WI38 (cell line): ENCODE data around the gene SNRPF.

ENCODE experiments used
- H3K4me3 ChIP-seq: 2 replicates; pipeline ENCODE4 v1.5.1; 2011; ENCODE audit warnings: low read depth, mild to moderate bottlenecking, control low read depth, low read length
- CTCF ChIP-seq: IDR thresholded peaks from 2 replicates; pipeline ENCODE4 v1.5.1; 2012; ENCODE audit warnings: low read depth, mild to moderate bottlenecking, control low read depth, low read length

The SNRPF gene

GRCh38 chr12:95859947-95860850 lies 1.4 kb downstream of the SNRPF start:
- H3K4me3 ChIP-seq = peak overlapping the region; percentile 86
- no peak for TF ChIP-seq CTCF

DNA sequence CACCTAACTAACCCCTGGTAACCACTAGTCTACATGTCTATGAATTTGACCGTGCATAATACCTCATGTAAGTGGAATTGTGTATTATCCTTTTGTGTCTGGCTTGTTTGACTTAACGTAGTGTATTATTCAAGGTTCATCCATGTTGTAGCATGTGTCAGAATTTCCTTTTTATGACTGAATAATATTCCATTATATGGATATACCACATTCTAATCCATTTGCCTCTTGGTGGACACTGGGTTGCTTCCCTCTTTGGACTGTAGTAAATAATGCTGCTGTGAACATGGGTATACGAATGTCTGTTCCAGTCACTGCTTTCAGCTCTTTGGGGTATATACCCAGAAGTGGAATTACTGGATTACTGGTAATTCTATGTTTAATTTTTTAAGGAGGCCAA lies 3.3 kb downstream of the SNRPF start:
- no peak for TF ChIP-seq CTCF
- H3K4me3 ChIP-seq = no peak overlapping the region

GRCh38 chr12:95863337-95863736 lies 4.6 kb downstream of the SNRPF start:
- H3K4me3 ChIP-seq = no peak overlapping the region
- TF ChIP-seq CTCF = no peak

DNA sequence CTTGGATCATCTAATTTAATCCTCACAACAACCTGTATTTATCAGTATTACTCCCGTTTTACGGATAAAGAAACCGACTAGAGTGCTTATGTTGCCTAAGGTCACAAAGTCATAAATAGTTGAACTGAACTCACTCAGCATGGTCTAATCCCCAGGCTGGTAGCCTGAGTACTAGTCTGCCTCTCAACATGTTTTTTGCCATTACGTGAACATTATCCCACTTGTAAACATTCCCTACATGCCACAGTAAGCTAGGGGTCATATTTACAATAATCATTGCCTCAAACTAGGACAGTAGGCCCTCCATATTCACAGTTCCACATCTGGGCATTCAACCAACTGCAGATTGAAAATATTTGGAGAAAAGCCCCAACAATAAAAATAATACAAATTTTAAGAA lies 12.1 kb downstream of the SNRPF start:
- no peak for TF ChIP-seq CTCF
- no peak overlapping the region for H3K4me3 ChIP-seq

DNA sequence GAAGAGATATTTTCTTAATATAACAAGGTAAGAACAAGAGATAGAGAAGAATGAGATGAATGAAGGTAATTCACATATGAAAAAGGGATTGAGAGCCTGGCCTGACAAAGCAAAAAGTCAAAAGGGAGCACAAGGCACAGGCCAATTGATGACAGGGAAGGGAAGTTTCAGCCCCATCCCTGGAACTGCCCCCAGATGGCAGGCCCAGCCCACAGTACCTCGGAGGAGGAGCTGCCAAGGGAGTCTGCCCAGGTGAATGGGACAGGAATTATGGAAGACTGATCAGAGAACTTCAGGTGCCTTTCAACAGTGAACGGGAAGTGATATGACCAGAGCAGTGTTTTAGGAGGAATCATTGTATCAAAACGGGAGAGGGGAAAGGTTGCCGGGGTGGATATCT lies 15.7 kb downstream of the SNRPF start:
- no peak for TF ChIP-seq CTCF
- H3K4me3 ChIP-seq = no peak overlapping the region

DNA sequence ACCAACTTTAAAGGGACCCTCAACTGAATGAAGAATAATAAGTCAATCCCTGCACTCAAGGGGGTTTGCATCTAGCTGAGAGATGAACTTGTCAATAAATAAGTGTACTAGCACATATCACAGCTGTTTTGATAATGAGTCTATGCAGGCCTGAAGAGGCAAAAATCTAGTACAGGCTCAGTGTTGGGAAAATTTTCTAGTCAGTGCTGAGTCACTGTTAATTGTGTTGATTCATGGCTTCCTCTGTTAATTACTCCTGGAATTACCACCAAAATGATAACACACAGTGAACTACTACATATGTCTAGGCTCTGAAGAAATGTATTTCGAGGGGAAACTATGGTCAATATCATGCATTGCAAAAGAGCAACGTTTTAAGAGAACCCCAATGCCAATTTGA lies 18.9 kb downstream of the SNRPF start:
- no peak for TF ChIP-seq CTCF
- no peak overlapping the region for H3K4me3 ChIP-seq

- H3K4me3 ChIP-seq = no peak overlapping the region
- TF ChIP-seq CTCF = no peak
Measured at GRCh38 chr12:95880895-95881294, 22.1 kb downstream of the SNRPF start.
